Measurements from ENCODE around the gene DLGAP4.

DNA sequence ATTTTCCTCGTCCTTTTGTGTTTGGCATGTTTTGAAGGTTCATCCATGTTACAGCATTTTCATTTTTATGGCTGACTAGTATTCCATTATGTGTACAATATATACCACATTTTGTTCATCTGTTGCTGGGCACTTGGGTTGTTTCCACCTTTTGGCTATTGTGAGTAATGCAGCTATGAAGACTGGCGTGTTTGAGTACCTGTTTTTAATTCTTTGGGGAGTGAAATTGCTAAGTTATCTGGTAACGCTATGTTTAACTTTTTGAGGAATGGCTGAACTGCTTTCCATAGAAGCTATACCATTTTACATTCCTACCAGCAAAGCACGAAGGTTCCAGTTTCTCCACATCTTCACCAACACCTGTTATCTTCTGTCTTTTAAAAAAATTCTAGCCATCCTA lies 198.2 kb downstream of the DLGAP4 start:
- TF ChIP-seq, protein P1, sequence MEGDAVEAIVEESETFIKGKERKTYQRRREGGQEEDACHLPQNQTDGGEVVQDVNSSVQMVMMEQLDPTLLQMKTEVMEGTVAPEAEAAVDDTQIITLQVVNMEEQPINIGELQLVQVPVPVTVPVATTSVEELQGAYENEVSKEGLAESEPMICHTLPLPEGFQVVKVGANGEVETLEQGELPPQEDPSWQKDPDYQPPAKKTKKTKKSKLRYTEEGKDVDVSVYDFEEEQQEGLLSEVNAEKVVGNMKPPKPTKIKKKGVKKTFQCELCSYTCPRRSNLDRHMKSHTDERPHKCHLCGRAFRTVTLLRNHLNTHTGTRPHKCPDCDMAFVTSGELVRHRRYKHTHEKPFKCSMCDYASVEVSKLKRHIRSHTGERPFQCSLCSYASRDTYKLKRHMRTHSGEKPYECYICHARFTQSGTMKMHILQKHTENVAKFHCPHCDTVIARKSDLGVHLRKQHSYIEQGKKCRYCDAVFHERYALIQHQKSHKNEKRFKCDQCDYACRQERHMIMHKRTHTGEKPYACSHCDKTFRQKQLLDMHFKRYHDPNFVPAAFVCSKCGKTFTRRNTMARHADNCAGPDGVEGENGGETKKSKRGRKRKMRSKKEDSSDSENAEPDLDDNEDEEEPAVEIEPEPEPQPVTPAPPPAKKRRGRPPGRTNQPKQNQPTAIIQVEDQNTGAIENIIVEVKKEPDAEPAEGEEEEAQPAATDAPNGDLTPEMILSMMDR (IDR thresholded peaks at IDR 0.05) = no peak
- TF ChIP-seq POLR2AphosphoS5 (IDR thresholded peaks at IDR 0.05) = no peak
- TF ChIP-seq POLR2A (IDR thresholded peaks at IDR 0.05) = no peak

All from breast epithelium (tissue), 3 donors.